K562 (cell line): Measurements from ENCODE around the gene CTNNA3. TPM values are rescaled to one million over a fixed set of nuclear protein-coding genes. Genes with fewer than 3 reads are reported as not detected.

Experiments
- ATAC-seq: fragments of 200-7000 bp; cut with Tn5 transposase; 3 replicates; pipeline ENCODE4 v1.9.1; 2020; ENCODE audit warnings: moderate library complexity
- BruUV-seq: library from RNA; stranded (reverse); fragments of 400-500 nt; replicated peaks from 2 replicates; lab custom pipeline; 2021; lab: Mats Ljungman, UMichigan
- CTCF ChIA-PET: fragments of 300-600 bp; formaldehyde crosslinking; extraction: SDS; loops from one replicate; lab custom pipeline; 2021; ENCODE audit warnings: low intra/inter-chr PET ratio; lab: Yijun Ruan, JAX
- POLR2A ChIA-PET: fragments of 300-600, 350-650 bp; sonication (Branson Sonifier 250); formaldehyde crosslinking; extraction: SDS; loops from one replicate; lab custom pipeline; 2021; ENCODE audit warnings: antibody characterized with exemption, inconsistent platforms; lab: Yijun Ruan, JAX
- DNase-seq, 4 experiments: peaks; one replicate each; pipeline versions ENCODE4 v3.0.0 to v3.0.0-alpha.2; 2011 to 2018; ENCODE audit warnings: low spot score in 3 of 4, mixed read lengths in 3 of 4; ENCODE audit errors: extremely low read depth in 1 of 4
- FAIRE-seq: peaks from 2 replicates; lab custom pipeline; 2011; peaks lifted over from hg19 to GRCh38; lab: Jason Lieb, UNC
- H2AFZ ChIP-seq: 2 replicates; pipeline ENCODE4 v1.6.0; 2011; ENCODE audit warnings: low read depth, low read length, control low read depth, inconsistent platforms
- H3K27ac ChIP-seq: fragments of 200-600 bp; 3 replicates; pipeline ENCODE4 v1.8.0; 2011; ENCODE audit warnings: low read depth, mild to moderate bottlenecking, control low read depth, inconsistent platforms, low read length, moderate library complexity, mixed read lengths; ENCODE audit errors: extremely low read depth
- H3K27me3 ChIP-seq, 2 experiments: fragments of 300-600 bp in 1 of 2; 2 replicates in 1 of 2; 3 replicates in 1 of 2; pipeline versions ENCODE4 v1.6.0 to v1.8.0; 2011; ENCODE audit warnings: inconsistent platforms in 2 of 2, low read length in 2 of 2, mild to moderate bottlenecking in 1 of 2, mixed read lengths in 1 of 2, moderate library complexity in 1 of 2; ENCODE audit not compliant: control insufficient read depth in 2 of 2, insufficient read depth in 2 of 2
- H3K36me3 ChIP-seq: fragments of 300-600 bp; 3 replicates; pipeline ENCODE4 v1.8.0; 2011; ENCODE audit warnings: mild to moderate bottlenecking, low read length, inconsistent platforms; ENCODE audit not compliant: control insufficient read depth, insufficient read depth
- H3K4me1 ChIP-seq, 2 experiments: fragments of 200-600 bp in 1 of 2; replicated peaks in 1 of 2; 2 replicates in 1 of 2; 3 replicates in 1 of 2; pipeline versions ENCODE4 v1.5.1 to v1.8.0; 2011; ENCODE audit warnings: inconsistent platforms in 2 of 2, low read length in 2 of 2, mild to moderate bottlenecking in 1 of 2, mixed read lengths in 1 of 2, moderate library complexity in 1 of 2; ENCODE audit not compliant: control insufficient read depth in 2 of 2, insufficient read depth in 2 of 2
- H3K4me2 ChIP-seq: 2 replicates; pipeline ENCODE4 v1.6.1; 2011; ENCODE audit warnings: low read length, control low read depth, inconsistent platforms, mixed read lengths; ENCODE audit not compliant: insufficient read depth
- H3K4me3 ChIP-seq: fragments of 200-600 bp; sonication (generic), shearing (Covaris generic); 2 replicates; pipeline ENCODE4 v1.5.1; 2016; ENCODE audit warnings: control low read depth, inconsistent platforms
- H3K79me2 ChIP-seq: fragments of 200-600 bp; 3 replicates; pipeline ENCODE4 v1.8.0; 2011; ENCODE audit warnings: low read length, inconsistent platforms; ENCODE audit not compliant: control insufficient read depth, insufficient read depth
- H3K9ac ChIP-seq, 2 experiments: 2 replicates each; pipeline versions ENCODE4 v1.6.0 to v1.6.1; 2011; ENCODE audit warnings: low read depth in 2 of 2, low read length in 2 of 2, control low read depth in 1 of 2, inconsistent platforms in 1 of 2, mild to moderate bottlenecking in 1 of 2, mixed read lengths in 1 of 2; ENCODE audit not compliant: insufficient read depth in 1 of 2
- H3K9me1 ChIP-seq: one replicate; pipeline ENCODE4 v1.6.0; 2011; ENCODE audit warnings: inconsistent platforms, mild to moderate bottlenecking, low read length, moderate library complexity; ENCODE audit not compliant: control insufficient read depth, insufficient read depth
- H3K9me3 ChIP-seq: replicated peaks from 2 replicates; pipeline ENCODE4 v1.5.1; 2011; ENCODE audit warnings: low read depth, low read length, inconsistent platforms; ENCODE audit not compliant: control insufficient read depth, insufficient read depth
- H4K20me1 ChIP-seq: replicated peaks from 2 replicates; pipeline ENCODE4 v1.6.1; 2011; ENCODE audit warnings: low read length, inconsistent platforms, mixed read lengths; ENCODE audit not compliant: control insufficient read depth, insufficient read depth
- CHD1 ChIP-seq: fragments of 200-600 bp; sonication (generic); IDR thresholded peaks from one replicate; pipeline ENCODE4 v1.6.1; 2012; ENCODE audit warnings: mild to moderate bottlenecking, moderate library complexity, low read length, inconsistent platforms
- SUPT5H ChIP-seq: fragments of 450-650 bp; IDR thresholded peaks from 2 replicates; pipeline ENCODE4 v1.6.1; 2016
- TEAD4 ChIP-seq, 2 experiments: sonication (generic) in 1 of 2; formaldehyde crosslinking in 1 of 2; IDR thresholded peaks; 2 replicates each; pipeline versions ENCODE4 v1.6.1 to v1.8.0; 2012 to 2022; ENCODE audit warnings: borderline replicate concordance in 1 of 2, inconsistent platforms in 1 of 2, low read length in 1 of 2, mild to moderate bottlenecking in 1 of 2, missing genetic modification reagents in 1 of 2
- ZKSCAN8 ChIP-seq: fragments of 200-800 bp; sonication (Bioruptor generic); IDR thresholded peaks from 2 replicates; pipeline ENCODE4 v1.6.1; 2016; ENCODE audit warnings: missing genetic modification characterization, missing compliant biosample characterization
- ZNF76 ChIP-seq: fragments of 250-450 bp; sonication (Bioruptor Pico); IDR thresholded peaks from 2 replicates; pipeline ENCODE4 v1.4.0; 2020; ENCODE audit warnings: mild to moderate bottlenecking, moderate library complexity, borderline replicate concordance
- WGBS: fragments of 100-300 bp; shearing (Covaris generic); methylation state at CpG from one replicate; pipeline ENCODE4 v1.1.6; 2016; ENCODE audit warnings: low coverage, mixed read lengths; ENCODE audit not compliant: insufficient coverage; ENCODE audit errors: missing lambda C conversion rate; 5-methylcytosine and 5-hydroxymethylcytosine counted together
- in situ Hi-C: fragments of 300-500 bp; cut with MboI; formaldehyde crosslinking; loops from 4 replicates; pipeline ENCODE4 v1.15.0; 2018; ENCODE audit warnings: inconsistent platforms, mixed read lengths
- intact Hi-C: fragments of 100-400 bp; cut with micrococcal nuclease; formaldehyde crosslinking; loops from 2 replicates; pipeline ENCODE4 v1.14.2; 2022
- polyA plus RNA-seq, 8 experiments: library from polyadenylated mRNA; depleted of rRNA in 4 of 8; stranded (reverse) in 5 of 8; unstranded in 3 of 8; fragments of >200 nt; fragmentation: Nextera tagmentation in 2 of 8; fragmentation: Illumina TruSeq in 1 of 8; extraction: Ambion mirVana in 2 of 8; extraction: Trizol in 1 of 8; gene quantifications; 2 replicates each; pipeline versions ENCODE4 v1.2.1 to v1.2.3, GENCODE V29; 2011 to 2014; ENCODE audit warnings: inconsistent platforms in 1 of 8, missing spikeins in 1 of 8
- total RNA-seq, 7 experiments: library from RNA; depleted of rRNA in 6 of 7; stranded (reverse); fragments of >200 nt in 6 of 7; fragmentation: Illumina TruSeq in 2 of 7; extraction: Trizol in 2 of 7; gene quantifications; 2 replicates each; pipeline versions ENCODE4 v1.2.1 to v1.2.3, GENCODE V29; 2011 to 2021; ENCODE audit warnings: low replicate concordance in 1 of 7
- TF ChIP-seq, protein P1 (sequence below): fragments of 450-650 bp; formaldehyde crosslinking; IDR thresholded peaks from 2 replicates; pipeline ENCODE4 v1.4.0; 2022; ENCODE audit warnings: missing genetic modification characterization
- TF ChIP-seq, protein P2 (sequence below): fragments of 250-450 bp; sonication (Bioruptor Pico); IDR thresholded peaks from 2 replicates; pipeline ENCODE4 v1.9.0; 2021; ENCODE audit warnings: mild to moderate bottlenecking, inconsistent platforms

The CTNNA3 gene
- total and polyA plus RNA-seq, 9 of the 15 experiments (the other 6 are each of a cell fraction or from before 2014, with no cell fraction given): 0.04 TPM; not detected in 8

DNA sequence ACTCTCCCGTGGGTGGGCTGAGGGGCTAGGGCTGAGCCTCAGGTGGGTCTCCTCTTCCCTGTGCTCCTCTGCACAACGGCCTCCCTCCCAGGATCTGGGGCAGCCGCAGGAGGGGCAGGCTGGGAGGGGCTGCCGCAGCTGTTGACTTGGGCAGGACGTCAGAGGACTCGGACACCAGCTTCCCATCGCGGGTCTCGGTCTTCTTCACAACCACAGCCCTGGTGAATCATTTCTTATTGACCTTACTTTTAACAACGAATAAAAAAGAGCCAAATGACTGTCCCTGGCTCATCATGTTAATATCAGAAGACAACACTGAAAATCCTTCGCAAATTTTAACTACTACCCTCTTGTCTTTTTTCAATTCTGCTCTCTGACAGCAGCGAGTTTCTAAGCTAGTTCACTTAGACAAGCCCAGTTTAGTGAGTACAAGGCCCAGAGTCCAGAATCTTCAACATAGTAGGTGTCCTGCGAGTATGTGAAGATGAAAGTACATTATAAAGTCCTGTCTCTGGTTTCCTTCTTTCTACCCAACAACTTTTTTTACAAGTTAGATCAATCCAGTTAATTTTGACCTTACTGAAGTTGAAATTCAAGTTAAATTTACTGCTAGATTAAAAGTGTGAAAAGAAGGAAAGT, 32.4 kb downstream of the CTNNA3 start (continued):
- no peak for TF ChIP-seq ZNF76 (CRISPR knock-in tag)
- TF ChIP-seq, all 486 proteins: peak for 0

DNA sequence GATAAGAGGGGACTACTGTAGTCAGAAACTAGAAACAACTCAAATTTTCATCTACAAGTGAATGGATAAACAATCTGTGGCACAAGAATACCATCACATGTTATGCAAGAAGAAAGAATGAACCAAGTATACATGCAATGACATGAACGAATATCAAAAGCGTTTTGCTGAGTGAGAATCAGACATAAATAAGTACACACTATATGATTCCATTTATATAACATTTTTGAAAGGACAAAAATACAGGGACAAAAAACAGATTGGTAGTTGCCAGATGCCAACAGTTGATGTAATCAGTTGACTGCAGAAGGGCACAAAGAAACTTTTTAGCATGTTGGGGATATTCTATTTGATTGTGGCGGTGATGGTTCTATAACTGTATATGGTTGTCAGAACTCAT, 33.6 kb downstream of the CTNNA3 start:
- intact Hi-C loops (no loop called here), in situ Hi-C loops (loop anchor here (10.0 kb wide), 1 partner anchor 112 kb away; no protein-coding TSS in a partner anchor)
- Histone ChIP-seq H3K4me3 (no peak overlapping the region), H2AFZ (no peak overlapping the region), H3K4me1 (no peaks in the 10 kb centered on the region), H3K27me3 (no peaks in the 10 kb centered on the region), H3K9ac (no peak overlapping the region), H3K79me2 (no peaks in the 10 kb centered on the region), H3K9me3 (no peaks in the 10 kb centered on the region), H3K9me1 (no peaks in the 10 kb centered on the region), H3K4me2 (no peak overlapping the region), H3K27ac (no peak overlapping the region), H3K36me3 (no peaks in the 10 kb centered on the region), H4K20me1 (no peaks in the 10 kb centered on the region)
- ATAC-seq (no peak), FAIRE-seq (peak; percentile 64), DNase-seq (no peak)
- WGBS: 0% methylated on average over 3 of the region's 3 CpGs
- no TSS peak for BruUV-seq
- no peak for TF ChIP-seq TEAD4 (IDR thresholded peaks at IDR 0.05; ENCODE audit: low read length)
- no peak for TF ChIP-seq TEAD4 (CRISPR knock-in tag; IDR thresholded peaks at IDR 0.05; ENCODE audit: borderline replicate concordance)
- TF ChIP-seq, protein P1, sequence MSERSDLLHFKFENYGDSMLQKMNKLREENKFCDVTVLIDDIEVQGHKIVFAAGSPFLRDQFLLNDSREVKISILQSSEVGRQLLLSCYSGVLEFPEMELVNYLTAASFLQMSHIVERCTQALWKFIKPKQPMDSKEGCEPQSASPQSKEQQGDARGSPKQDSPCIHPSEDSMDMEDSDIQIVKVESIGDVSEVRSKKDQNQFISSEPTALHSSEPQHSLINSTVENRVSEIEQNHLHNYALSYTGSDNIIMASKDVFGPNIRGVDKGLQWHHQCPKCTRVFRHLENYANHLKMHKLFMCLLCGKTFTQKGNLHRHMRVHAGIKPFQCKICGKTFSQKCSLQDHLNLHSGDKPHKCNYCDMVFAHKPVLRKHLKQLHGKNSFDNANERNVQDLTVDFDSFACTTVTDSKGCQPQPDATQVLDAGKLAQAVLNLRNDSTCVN: no peak
- TF ChIP-seq SUPT5H: no peak
- no peak for TF ChIP-seq CHD1
- TF ChIP-seq, protein P2, sequence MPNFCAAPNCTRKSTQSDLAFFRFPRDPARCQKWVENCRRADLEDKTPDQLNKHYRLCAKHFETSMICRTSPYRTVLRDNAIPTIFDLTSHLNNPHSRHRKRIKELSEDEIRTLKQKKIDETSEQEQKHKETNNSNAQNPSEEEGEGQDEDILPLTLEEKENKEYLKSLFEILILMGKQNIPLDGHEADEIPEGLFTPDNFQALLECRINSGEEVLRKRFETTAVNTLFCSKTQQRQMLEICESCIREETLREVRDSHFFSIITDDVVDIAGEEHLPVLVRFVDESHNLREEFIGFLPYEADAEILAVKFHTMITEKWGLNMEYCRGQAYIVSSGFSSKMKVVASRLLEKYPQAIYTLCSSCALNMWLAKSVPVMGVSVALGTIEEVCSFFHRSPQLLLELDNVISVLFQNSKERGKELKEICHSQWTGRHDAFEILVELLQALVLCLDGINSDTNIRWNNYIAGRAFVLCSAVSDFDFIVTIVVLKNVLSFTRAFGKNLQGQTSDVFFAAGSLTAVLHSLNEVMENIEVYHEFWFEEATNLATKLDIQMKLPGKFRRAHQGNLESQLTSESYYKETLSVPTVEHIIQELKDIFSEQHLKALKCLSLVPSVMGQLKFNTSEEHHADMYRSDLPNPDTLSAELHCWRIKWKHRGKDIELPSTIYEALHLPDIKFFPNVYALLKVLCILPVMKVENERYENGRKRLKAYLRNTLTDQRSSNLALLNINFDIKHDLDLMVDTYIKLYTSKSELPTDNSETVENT (CRISPR knock-in tag): no peak
- no peak for TF ChIP-seq ZKSCAN8 (CRISPR knock-in tag)
- POLR2A ChIA-PET: no interaction called here
- CTCF ChIA-PET: no interaction called here
